NCI-H82 treated with DMSO at 0.1 percent for 48 hours (cell line): Measurements from ENCODE around the gene SEMA3G.

ENCODE experiments used
- DNase-seq: peaks from one replicate; lab custom pipeline; 2025; ENCODE audit not compliant: unreplicated experiment; lab: John Stamatoyannopoulos, UW

SEMA3G gene

DNA sequence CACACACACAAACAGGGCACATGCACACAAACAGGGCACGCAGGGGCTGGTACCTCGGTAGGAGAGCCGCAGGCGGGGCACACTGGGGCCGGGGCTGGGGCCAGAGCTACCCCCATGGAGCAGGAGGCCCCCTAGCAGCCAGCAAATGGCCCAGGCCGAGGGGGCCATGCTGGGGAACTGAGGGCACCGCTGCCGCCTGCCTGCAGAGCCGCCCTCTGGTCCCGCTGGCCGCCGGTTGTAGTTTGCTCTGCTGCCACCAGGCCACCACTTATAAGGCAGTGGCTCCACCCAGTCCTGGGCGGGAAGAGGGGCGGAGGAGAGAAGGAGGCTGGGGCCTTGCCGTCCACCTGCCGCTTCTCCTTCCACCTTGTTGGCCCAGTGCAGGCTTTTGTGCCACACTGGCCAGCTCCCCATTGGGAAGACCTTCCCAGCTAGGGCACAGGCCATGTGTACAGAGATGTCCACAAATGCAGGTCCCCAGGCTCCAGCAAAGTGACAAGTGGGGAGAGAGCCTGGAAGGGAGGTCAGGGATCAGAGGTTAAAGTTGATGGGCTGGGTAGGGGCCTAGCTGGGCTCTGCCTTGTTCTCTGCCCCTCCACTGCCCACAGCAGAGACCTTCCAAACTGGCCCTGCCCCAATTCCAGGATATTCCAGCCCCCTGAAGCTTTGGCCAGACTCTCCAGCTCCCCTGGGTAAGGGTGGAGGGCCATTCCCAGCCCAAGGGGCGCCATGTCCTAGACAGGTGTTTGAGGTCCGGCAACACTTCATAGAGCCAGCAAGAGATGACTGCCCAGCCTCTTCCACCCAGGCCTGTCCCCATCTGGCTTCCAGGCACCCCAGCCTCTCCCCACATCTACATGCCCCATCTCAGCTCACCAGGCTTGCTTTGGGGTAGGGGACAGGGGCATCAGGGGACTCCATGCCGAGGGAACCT, at the start of gene SEMA3G:
Gene SEMA3G (minus strand): TSS at position 244 of the 934 bp plus-strand sequence. CDS start 76 bp downstream, at position 168.
- DNase-seq, result peak; percentile 22

DNA sequence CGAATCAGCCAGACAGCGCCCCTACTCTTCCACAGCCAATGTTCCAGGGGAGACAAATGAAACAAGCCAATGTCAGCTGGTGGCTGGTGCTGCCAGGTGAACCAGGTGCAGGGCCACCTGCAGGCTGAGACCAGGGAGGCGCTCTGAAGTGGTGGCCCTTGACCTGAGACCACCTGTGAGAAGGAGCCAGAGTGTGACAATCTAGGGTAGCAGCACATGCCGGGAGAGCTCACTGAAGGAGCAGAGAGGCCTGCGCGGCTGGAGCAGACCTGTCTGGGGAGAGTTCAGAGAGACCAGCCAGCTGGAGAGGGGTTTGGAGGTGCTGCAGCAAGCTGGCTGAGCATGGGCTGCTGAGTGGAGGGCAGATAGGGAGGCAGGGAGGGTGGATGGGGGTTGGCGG, 49.5 kb upstream of the SEMA3G start:
- DNase-seq, result no peak

DNA sequence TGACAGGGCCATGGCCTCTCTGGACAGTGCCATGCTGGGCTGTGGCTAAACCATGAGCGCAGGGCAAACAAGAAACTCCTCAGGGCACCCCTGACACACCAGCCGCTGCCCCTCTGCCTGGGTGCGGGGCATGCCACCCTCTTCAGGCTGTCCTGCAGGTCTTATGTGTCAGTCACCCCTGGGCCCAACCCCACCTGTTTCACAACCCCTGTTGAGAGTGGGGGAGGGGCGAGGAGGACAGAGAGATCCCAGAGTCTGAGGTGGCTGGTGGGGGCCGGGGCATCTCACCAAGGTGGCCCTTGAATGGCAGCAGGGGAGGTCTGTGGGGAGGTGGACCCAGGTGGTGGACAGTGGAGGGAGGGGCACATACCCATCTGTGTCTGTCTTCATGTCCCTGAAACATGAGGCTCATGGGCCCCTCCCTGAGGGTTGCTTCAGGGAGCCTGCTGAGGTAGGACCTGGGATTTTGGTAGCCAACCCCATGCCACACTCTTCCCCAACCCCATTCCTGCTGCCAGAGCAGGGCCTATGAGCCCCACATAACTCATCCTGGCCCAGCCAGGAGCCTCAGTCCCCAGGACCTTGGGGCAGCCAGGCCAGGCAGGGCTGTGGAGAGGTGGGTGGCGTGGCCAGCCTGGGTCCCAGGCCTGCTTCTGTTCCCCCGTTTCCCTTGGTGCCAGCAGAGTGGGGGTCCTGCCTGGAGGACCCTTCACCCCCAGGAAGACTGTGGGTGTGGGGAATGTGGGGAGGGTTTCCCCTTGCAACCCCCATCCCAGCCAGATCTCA, 48.5 kb upstream of the SEMA3G start:
- no peak for DNase-seq

DNA sequence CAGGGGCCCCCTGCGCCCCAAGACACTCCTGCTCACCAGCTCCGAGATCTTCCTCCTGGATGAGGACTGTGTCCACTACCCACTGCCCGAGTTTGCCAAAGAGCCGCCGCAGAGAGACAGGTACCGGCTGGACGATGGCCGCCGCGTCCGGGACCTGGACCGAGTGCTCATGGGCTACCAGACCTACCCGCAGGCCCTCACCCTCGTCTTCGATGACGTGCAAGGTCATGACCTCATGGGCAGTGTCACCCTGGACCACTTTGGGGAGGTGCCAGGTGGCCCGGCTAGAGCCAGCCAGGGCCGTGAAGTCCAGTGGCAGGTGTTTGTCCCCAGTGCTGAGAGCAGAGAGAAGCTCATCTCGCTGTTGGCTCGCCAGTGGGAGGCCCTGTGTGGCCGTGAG, 47.2 kb upstream of the SEMA3G start:
- DNase-seq, result no peak

DNA sequence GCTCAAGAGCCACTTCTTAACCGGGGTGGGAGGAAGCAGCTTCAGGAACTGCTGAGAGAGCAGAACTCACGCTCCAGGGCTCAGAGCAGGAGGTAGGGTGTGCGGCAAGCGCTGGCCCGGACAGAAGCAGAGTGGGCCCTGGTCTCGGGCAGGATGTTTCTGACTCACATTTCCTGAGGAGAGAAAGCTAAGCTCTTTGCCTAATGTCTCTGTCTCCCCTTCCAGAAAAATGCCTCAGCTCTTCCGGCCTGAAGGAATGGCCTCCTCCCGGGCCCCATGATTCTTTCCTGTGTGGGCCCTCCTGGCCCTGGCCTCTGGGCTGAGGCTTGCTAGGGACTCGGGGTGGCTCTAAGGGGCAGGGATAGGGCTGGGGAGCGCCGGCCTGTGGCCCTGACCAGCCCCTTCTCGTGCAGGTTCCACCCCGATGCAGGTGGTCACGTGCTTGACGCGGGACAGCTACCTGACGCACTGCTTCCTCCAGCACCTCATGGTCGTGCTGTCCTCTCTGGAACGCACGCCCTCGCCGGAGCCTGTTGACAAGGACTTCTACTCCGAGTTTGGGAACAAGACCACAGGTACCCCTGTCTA, 46.1 kb upstream of the SEMA3G start:
- no peak for DNase-seq

DNA sequence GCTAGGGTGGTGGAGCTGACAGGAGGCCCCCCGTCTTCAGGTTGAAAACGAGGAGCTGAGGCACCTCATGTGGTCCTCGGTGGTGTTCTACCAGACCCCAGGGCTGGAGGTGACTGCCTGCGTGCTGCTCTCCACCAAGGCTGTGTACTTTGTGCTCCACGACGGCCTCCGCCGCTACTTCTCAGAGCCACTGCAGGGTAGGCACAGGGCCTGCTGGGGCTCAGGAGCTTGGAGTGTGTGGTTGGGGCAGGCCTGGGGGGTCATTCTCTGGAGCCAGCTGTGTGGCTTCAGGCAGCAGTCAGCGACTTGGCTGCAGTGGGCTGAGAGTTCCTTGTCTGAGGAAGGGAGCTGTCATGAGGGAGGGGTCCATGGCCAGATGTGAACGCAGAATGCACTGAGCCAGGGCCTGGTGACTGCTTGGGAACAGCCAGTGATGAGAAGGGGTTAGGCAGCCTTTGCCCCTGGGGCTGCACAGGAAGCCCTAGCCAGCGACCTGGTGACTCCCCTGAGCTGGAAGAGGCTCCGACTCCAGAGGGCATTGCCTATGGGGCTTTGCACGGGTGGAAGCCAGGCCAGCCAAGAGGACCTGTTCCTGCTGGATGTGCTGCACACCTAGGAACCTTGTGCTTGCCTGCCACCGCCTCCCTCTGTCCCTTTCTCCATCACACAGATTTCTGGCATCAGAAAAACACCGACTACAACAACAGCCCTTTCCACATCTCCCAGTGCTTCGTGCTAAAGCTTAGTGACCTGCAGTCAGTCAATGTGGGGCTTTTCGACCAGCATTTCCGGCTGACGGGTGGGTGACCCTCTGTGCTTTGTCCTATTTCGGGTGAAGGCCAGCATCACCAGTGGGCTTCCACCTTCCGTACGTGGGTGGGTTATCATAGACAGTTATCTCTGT, 45.4 kb upstream of the SEMA3G start:
- DNase-seq, result no peak

DNA sequence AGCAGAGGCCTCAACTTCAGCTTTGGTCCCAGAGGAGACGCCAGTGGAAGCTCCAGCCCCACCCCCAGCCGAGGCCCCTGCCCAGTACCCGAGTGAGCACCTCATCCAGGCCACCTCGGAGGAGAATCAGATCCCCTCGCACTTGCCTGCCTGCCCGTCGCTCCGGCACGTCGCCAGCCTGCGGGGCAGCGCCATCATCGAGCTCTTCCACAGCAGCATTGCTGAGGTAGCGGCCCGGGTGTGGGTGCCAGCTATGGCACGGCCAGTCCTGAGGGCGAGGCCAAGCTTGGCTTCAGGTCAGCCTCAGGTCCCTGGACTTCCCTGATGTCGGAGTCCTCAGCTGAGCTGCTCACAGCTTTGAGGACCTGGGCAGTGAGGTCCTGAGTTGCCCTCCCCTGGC, 44.5 kb upstream of the SEMA3G start:
- no peak for DNase-seq

DNA sequence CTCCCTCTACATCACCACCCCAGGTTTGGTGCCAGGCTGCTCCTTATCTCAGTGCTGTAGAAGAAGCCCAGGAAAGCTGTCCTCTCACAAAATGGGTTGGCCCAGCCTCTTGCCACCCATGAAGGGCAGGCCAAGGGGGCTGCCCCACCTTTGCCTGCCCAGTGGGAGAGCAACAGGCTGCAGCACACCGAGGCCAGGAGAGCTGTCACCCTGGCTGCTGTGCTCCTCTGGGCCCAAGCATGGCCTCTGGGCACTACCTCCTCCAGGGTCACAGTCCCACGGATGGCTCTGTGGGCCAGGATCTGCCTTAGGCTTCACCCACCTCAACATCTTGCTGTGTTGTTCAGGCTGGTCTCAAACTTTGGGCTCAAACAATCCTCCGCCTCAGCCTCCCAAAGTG, 43.8 kb upstream of the SEMA3G start:
- no peak for DNase-seq

DNA sequence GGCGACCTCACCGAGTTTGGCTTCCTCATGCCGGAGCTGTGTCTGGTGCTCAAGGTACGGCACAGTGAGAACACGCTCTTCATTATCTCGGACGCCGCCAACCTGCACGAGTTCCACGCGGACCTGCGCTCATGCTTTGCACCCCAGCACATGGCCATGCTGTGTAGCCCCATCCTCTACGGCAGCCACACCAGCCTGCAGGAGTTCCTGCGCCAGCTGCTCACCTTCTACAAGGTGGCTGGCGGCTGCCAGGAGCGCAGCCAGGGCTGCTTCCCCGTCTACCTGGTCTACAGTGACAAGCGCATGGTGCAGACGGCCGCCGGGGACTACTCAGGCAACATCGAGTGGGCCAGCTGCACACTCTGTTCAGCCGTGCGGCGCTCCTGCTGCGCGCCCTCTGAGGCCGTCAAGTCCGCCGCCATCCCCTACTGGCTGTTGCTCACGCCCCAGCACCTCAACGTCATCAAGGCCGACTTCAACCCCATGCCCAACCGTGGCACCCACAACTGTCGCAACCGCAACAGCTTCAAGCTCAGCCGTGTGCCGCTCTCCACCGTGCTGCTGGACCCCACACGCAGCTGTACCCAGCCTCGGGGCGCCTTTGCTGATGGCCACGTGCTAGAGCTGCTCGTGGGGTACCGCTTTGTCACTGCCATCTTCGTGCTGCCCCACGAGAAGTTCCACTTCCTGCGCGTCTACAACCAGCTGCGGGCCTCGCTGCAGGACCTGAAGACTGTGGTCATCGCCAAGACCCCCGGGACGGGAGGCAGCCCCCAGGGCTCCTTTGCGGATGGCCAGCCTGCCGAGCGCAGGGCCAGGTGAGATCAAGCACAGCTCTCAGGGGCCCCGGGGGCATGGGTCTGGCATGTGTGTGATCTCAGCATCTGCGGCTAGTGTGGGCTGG, 43.1 kb upstream of the SEMA3G start:
- DNase-seq, result no peak

DNA sequence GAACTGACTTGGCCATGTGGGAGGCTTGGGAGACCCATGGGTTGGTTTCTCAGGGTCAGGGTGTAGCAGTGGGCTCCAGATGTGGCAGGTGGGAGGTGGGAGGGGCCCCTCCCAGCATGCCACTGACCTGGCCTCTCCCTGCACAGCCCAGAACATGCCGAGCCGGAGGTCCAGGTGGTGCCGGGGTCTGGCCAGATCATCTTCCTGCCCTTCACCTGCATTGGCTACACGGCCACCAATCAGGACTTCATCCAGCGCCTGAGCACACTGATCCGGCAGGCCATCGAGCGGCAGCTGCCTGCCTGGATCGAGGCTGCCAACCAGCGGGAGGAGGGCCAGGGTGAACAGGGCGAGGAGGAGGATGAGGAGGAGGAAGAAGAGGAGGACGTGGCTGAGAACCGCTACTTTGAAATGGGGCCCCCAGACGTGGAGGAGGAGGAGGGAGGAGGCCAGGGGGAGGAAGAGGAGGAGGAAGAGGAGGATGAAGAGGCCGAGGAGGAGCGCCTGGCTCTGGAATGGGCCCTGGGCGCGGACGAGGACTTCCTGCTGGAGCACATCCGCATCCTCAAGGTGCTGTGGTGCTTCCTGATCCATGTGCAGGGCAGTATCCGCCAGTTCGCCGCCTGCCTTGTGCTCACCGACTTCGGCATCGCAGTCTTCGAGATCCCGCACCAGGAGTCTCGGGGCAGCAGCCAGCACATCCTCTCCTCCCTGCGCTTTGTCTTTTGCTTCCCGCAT, 42.3 kb upstream of the SEMA3G start:
- DNase-seq, result no peak

DNA sequence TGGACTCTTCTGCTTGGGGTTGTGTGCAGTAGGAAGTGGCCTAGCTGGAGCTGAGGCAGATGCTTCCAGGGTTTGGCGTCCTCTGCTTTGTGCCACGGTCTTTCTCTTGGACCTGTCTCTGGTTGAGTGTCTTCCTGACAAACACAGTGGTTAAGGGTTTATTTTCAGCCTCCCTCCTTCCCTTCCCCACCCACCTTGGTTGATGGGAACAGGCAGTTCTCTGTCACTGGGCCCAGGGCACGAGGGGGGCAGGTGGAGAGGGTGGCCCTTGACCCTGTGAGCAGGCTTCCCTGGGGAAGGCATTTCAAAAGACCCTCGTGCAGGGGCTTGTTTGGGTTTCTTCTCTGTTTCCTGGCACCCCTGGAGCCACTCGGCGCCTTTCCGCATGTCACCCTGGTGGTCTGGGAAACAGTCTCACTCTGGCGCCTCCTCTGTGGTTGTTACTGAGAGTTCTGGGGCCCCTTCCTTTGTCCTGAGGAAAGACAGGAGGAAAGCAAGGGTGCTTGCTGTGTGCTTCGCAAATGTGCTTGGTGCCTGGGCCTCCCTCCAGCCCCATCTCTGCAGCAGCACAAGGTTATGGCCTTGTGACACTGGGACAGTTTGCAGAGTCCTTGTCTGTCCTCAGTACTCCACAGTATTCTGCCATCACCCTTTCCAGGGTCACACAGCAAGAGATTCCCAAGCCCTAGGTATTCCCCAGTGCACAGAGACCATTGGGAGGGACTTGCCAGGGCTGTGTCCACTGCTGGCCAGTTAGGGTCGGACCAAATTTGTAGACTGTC, 40.0 kb upstream of the SEMA3G start:
- DNase-seq, result no peak

DNA sequence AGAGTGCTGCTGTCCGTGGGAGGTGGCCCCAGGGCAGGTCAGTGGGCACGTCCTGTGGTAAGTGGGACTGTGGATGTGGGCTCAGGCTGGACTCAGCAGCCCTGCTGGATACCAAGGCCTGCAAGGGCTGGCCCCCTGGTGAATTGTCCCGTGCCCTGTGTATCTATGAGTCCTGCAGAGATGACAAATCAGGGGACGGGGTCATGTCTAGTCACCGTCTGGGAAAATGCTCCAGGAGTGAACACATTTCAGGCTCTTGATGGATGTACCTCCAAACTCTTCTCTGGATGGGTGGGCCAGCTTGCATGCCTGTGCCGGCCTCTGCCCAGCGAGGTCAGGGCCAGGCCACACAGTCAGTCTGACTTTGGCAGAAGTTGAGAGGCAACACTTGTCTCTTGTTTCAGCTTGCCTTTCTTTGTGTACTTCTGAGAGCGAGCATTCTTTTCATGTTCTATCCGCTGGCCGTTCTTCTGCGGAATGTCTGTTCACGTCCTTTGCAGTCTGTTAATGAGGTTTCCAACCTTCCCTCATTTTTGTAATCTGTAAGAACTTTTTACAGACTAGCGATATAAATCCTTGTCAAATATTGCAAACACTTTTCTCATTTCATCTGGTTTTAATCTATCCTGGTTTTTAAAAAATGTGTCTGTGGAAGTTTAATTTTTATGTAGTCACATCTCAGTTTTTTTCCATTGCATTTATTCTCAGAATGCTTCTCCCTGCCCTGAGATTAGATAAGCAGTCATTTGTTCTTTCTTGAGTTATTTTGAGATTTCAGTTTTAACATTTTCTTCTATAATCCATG, 38.9 kb upstream of the SEMA3G start:
- DNase-seq, result no peak

DNA sequence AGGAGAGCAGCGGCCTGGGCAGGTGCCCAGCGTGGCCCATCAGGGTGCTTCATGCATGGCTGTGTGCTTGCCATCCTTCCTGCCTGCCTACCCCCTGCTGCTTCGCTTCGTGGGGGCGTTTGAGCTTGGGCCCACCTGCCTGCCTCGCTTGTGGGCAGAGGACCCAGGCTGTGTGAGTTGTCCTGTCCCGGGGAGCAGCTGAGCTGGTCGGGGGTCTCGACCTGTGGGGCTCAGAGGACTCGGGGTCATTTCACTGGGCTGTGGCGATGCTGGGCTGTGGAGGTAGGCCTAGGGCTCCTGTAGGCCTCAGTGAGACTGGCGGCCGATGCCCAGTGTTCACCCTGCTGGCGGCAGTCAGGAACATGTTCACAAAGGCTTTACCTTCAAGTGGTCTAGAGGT, 38.2 kb upstream of the SEMA3G start:
- DNase-seq, result no peak

DNA sequence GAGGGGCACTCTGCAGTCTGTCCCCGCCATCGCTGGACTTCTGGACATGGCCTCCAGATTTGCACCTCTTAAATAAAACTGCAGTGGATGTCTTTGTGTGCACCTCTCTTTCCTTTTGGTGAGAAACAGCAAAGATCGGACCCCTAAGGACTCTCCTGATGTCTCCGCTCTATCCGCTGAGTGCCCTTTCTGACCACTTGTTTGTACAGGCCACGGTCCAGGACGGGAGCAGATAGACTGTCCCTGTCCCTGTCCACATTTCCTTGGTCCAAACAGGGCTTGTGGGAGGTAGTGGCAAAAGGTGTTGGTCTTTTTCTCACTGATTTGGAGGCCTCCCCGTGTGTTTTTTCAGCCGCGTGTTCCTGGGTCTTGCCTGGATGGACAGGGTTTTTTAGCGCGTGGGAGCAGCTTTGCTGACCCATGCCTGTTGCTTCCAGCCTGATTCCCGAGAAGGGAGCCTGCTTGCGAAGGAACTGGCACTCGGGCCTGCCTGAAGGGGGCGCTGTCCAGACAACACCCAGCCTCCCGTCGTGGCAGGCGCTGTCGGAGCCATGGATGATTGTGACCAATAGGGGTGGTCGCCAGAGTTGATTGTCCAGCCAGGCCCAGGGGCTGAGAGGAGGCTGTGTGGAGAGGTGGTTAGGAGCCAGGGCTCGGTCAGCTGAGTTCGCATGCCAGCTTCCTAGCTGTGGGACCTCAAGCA, 37.1 kb upstream of the SEMA3G start:
- DNase-seq, result no peak

DNA sequence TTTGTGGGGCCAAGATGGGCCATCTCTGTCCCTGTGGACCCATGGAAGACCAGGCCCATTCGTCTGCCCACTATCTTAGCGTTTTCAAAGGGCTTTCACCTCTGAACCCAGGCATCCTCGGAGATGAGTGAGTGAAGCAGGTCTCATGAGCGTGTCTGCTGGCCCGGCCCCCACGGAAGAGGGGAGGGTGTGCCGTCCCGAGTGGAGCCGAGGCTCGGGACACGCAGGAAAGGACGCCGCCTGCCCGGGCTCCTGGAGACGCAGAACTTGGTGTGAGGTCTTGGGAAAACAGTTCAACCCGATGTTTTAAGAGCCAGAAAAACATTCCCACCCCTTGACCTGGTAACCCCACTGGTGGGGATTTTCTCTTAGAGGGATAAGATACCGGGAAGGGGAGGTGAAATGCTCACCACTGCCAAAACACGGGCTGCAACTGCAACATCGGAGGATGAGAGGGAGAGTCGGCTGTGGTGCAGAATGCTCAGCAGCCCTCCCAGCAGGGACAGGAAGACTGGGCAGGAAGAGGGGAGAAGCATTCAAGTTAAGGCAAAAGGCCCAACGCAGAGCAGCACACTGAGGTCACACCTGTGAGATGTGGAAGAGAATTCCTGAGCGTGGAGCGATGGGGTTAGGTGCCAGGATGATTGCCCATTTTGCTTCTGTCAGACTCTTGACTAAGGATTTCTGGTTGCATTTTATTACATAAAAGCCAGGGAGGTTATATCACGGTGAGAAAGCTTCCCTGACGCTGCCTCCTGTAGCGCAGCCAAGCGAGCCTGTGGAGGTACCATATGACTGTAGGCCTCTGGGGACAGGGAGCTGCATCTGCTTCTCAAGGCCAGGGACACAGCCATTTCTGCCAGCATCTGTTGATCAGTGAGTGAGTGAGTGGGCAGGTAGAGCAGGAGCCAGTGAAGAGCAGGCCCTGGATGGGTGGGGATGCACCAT, 36.1 kb upstream of the SEMA3G start:
- DNase-seq, result no peak
